GM12878 (cell line): ENCODE data around the gene NUDT3. TPM values are rescaled to one million over a fixed set of nuclear protein-coding genes. Genes with fewer than 3 reads are reported as not detected.

Experiments used
- ASH2L ChIP-seq: fragments of 300-600, 200-600 bp; sonication (generic); IDR thresholded peaks from 2 replicates; pipeline ENCODE4 v1.6.1; 2017; ENCODE audit warnings: low read depth, mild to moderate bottlenecking, borderline replicate concordance
- ATF2 ChIP-seq: IDR thresholded peaks from 2 replicates; pipeline ENCODE4 v1.6.1; 2012; ENCODE audit warnings: low read length, inconsistent platforms
- CBX3 ChIP-seq: fragments of 200-600 bp; sonication (generic); IDR thresholded peaks from 2 replicates; pipeline ENCODE4 v1.6.1; 2016; ENCODE audit warnings: low read depth, borderline replicate concordance
- CBX5 ChIP-seq: sonication (generic); IDR thresholded peaks from 2 replicates; pipeline ENCODE4 v1.6.1; 2016; ENCODE audit warnings: low read depth, moderate library complexity, mild to moderate bottlenecking, inconsistent platforms
- CEBPZ ChIP-seq: fragments of 150-350 bp; IDR thresholded peaks from 2 replicates; pipeline ENCODE4 v1.6.1; 2016; ENCODE audit warnings: low read depth, low read length
- DPF2 ChIP-seq: fragments of 450-650 bp; IDR thresholded peaks from 2 replicates; pipeline ENCODE4 v1.6.1; 2017; ENCODE audit warnings: mild to moderate bottlenecking
- E2F8 ChIP-seq: fragments of 450-650 bp; IDR thresholded peaks from 2 replicates; pipeline ENCODE4 v1.6.1; 2018; ENCODE audit warnings: mild to moderate bottlenecking, low read depth, moderate library complexity; ENCODE audit not compliant: partially characterized antibody
- HSF1 ChIP-seq: fragments of 150-350 bp; IDR thresholded peaks from 2 replicates; pipeline ENCODE4 v1.6.1; 2014; ENCODE audit warnings: mild to moderate bottlenecking, low read depth, low read length
- KDM1A ChIP-seq: fragments of 200-600 bp; sonication (generic); IDR thresholded peaks from 2 replicates; pipeline ENCODE4 v1.6.1; 2016; ENCODE audit warnings: borderline replicate concordance
- KLF5 ChIP-seq: fragments of 450-650 bp; IDR thresholded peaks from 2 replicates; pipeline ENCODE4 v1.6.1; 2014; ENCODE audit warnings: mild to moderate bottlenecking; ENCODE audit not compliant: partially characterized antibody
- LARP7 ChIP-seq: fragments of 450-650 bp; IDR thresholded peaks from 2 replicates; pipeline ENCODE4 v1.6.1; 2017; ENCODE audit warnings: mild to moderate bottlenecking
- MAX ChIP-seq: IDR thresholded peaks from 2 replicates; pipeline ENCODE4 v1.6.1; 2012; ENCODE audit warnings: low read depth, low read length, improper control_type of control experiment
- NFIC ChIP-seq: IDR thresholded peaks from 2 replicates; pipeline ENCODE4 v1.6.1; 2012; ENCODE audit warnings: low read depth, mild to moderate bottlenecking, inconsistent platforms, low read length, moderate library complexity
- NFYB ChIP-seq: IDR thresholded peaks from 2 replicates; pipeline ENCODE4 v1.6.1; 2011; ENCODE audit warnings: low read depth, mild to moderate bottlenecking, low read length, improper control_type of control experiment, moderate library complexity; ENCODE audit not compliant: insufficient read depth
- NKRF ChIP-seq: fragments of 450-650 bp; conservative IDR thresholded peaks from 2 replicates; pipeline ENCODE4 v1.6.1; 2017; ENCODE audit warnings: mild to moderate bottlenecking, moderate library complexity
- RAD21 ChIP-seq: IDR thresholded peaks from 2 replicates; pipeline ENCODE4 v1.6.1; 2011; ENCODE audit warnings: mild to moderate bottlenecking, low read depth, low read length, moderate library complexity; ENCODE audit not compliant: insufficient read depth
- SMC3 ChIP-seq: IDR thresholded peaks from 2 replicates; pipeline ENCODE4 v1.6.1; 2011; ENCODE audit warnings: low read length, improper control_type of control experiment, borderline replicate concordance
- SRF ChIP-seq, 2 experiments: IDR thresholded peaks; 2 replicates each; pipeline ENCODE4 v1.6.1; 2011; ENCODE audit warnings: low read depth in 2 of 2, low read length in 2 of 2, mild to moderate bottlenecking in 1 of 2, moderate library complexity in 1 of 2
- polyA plus RNA-seq, 11 experiments: library from polyadenylated mRNA; depleted of rRNA in 4 of 11; unstranded in 6 of 11; stranded (reverse) in 5 of 11; fragments of >200 nt; fragmentation: Nextera tagmentation in 4 of 11; fragmentation: Illumina TruSeq in 1 of 11; extraction: Ambion mirVana in 4 of 11; extraction: Trizol in 1 of 11; gene quantifications; 1 replicate in 1 of 11; 2 replicates in 10 of 11; pipeline versions ENCODE4 v1.2.1 to v1.2.3, GENCODE V29; 2011 to 2016; ENCODE audit warnings: inconsistent platforms in 2 of 11, missing spikeins in 2 of 11, low read depth in 1 of 11
- total RNA-seq, 4 experiments: library from RNA; depleted of rRNA in 3 of 4; stranded (reverse); fragments of >200 nt in 3 of 4; fragmentation: Illumina TruSeq in 1 of 4; extraction: Trizol in 1 of 4; gene quantifications; 2 replicates each; pipeline versions ENCODE4 v1.2.1 to v1.2.3, GENCODE V29; 2013 to 2021

The NUDT3 gene
- total and polyA plus RNA-seq, 10 of the 15 experiments (the other 5 are each of a cell fraction or from before 2014, with no cell fraction given), result 2.4 to 32.3 (median 25.5) TPM

- TF ChIP-seq E2F8 (no peak), KLF5 (peak; percentile 51), KDM1A (no peak), CBX3 (no peak), RAD21 (peak; percentile 81), CEBPZ (no peak), NFIC (no peak), MAX (peak; percentile 48), NKRF (peak; percentile 77), HSF1 (no peak), NFYB (peak; percentile 79; the same call in 1 of the 2 replicates), SMC3 (peak; percentile 74), ATF2 (no peak), SRF (IDR thresholded peaks at IDR 0.05; ENCODE audit: low read depth in 2 of 2, low read length in 2 of 2) (no peak), CBX5 (no peak), LARP7 (peak; percentile 70), DPF2 (no peak; the same call in 1 of the 2 replicates), ASH2L (no peak)
Measured at GRCh38 chr6:34248727-34249468, 143.6 kb downstream of the NUDT3 start, which contains the start of gene SMIM29 (continued).
